HEK293 (cell line): Measurements from ENCODE around the gene ARHGAP32.

ENCODE experiments used
- CTCF ChIA-PET: fragments of 350-600 bp; formaldehyde crosslinking; extraction: SDS; loops from one replicate; lab custom pipeline; 2021; ENCODE audit warnings: antibody characterized with exemption; lab: Yijun Ruan, JAX
- POLR2A ChIA-PET: fragments of 300-600 bp; formaldehyde crosslinking; extraction: SDS; loops from one replicate; lab custom pipeline; 2020; ENCODE audit warnings: antibody characterized with exemption, inconsistent platforms; lab: Yijun Ruan, JAX
- H3K27ac ChIP-seq: fragments of 200-500 bp; sonication (Bioruptor generic); 2 replicates; pipeline ENCODE4 v1.5.1; 2014; ENCODE audit warnings: low read depth, low read length, control low read depth, inconsistent platforms; ENCODE audit errors: extremely low read depth
- H3K36me3 ChIP-seq, 2 experiments: fragments of 200-500 bp in 1 of 2; sonication (Bioruptor generic) in 1 of 2; 1 replicate in 1 of 2; 2 replicates in 1 of 2; pipeline ENCODE4 v1.5.1; 2014 to 2017; ENCODE audit warnings: inconsistent platforms in 2 of 2, low read length in 2 of 2; ENCODE audit not compliant: control insufficient read depth in 2 of 2, insufficient read depth in 1 of 2
- H3K4me1 ChIP-seq: fragments of 200-500 bp; sonication (Bioruptor generic); 2 replicates; pipeline ENCODE4 v1.5.1; 2014; ENCODE audit warnings: mild to moderate bottlenecking, low read length, inconsistent platforms; ENCODE audit not compliant: control insufficient read depth, insufficient read depth
- H3K4me3 ChIP-seq: 2 replicates; pipeline ENCODE4 v1.5.1; 2011; ENCODE audit warnings: low read depth, mild to moderate bottlenecking, control low read depth, low read length, moderate library complexity
- H3K9me3 ChIP-seq: fragments of 200-500 bp; sonication (Bioruptor generic); 2 replicates; pipeline ENCODE4 v1.5.1; 2014; ENCODE audit warnings: low read depth, low read length, inconsistent platforms; ENCODE audit not compliant: control insufficient read depth, insufficient read depth
- ZEB2 ChIP-seq: fragments of 450-650 bp; formaldehyde crosslinking; IDR thresholded peaks from 2 replicates; pipeline ENCODE4 v1.5.1; 2016; ENCODE audit warnings: missing biosample characterization, missing genetic modification characterization
- ZNF112 ChIP-seq: fragments of 450-650 bp; formaldehyde crosslinking; IDR thresholded peaks from 2 replicates; pipeline ENCODE4 v1.5.0; 2017; ENCODE audit warnings: missing biosample characterization, missing genetic modification characterization
- ZNF146 ChIP-seq: fragments of 450-650 bp; formaldehyde crosslinking; IDR thresholded peaks from 2 replicates; pipeline ENCODE4 v1.5.1; 2016; ENCODE audit warnings: missing biosample characterization, missing genetic modification characterization
- ZNF169 ChIP-seq: fragments of 450-650 bp; formaldehyde crosslinking; IDR thresholded peaks from 2 replicates; pipeline ENCODE4 v1.5.1; 2016; ENCODE audit warnings: missing biosample characterization, missing genetic modification characterization
- ZNF2 ChIP-seq: fragments of 450-650 bp; formaldehyde crosslinking; IDR thresholded peaks from 2 replicates; pipeline ENCODE4 v1.5.1; 2016; ENCODE audit warnings: missing biosample characterization, missing genetic modification characterization
- ZNF221 ChIP-seq: fragments of 450-650 bp; formaldehyde crosslinking; IDR thresholded peaks from 2 replicates; pipeline ENCODE4 v1.5.1; 2017; ENCODE audit warnings: missing biosample characterization, missing genetic modification characterization, borderline replicate concordance
- ZNF366 ChIP-seq: fragments of 450-650 bp; formaldehyde crosslinking; conservative IDR thresholded peaks from 2 replicates; pipeline ENCODE4 v1.5.1; 2016; ENCODE audit warnings: missing biosample characterization, missing genetic modification characterization
- ZNF529 ChIP-seq: fragments of 450-650 bp; formaldehyde crosslinking; IDR thresholded peaks from 2 replicates; pipeline ENCODE4 v1.5.1; 2017; ENCODE audit warnings: missing genetic modification characterization, missing biosample characterization; ENCODE audit not compliant: insufficient replicate concordance
- ZNF600 ChIP-seq: fragments of 450-650 bp; formaldehyde crosslinking; IDR thresholded peaks from 2 replicates; pipeline ENCODE4 v1.5.1; 2016; ENCODE audit warnings: missing biosample characterization, missing genetic modification characterization
- ZNF610 ChIP-seq: fragments of 450-650 bp; formaldehyde crosslinking; IDR thresholded peaks from 2 replicates; pipeline ENCODE4 v1.5.1; 2016; ENCODE audit warnings: missing biosample characterization, missing genetic modification characterization, borderline replicate concordance
- ZNF629 ChIP-seq: fragments of 450-650 bp; formaldehyde crosslinking; IDR thresholded peaks from 2 replicates; pipeline ENCODE4 v1.5.1; 2017; ENCODE audit warnings: missing biosample characterization, missing genetic modification characterization
- ZNF664 ChIP-seq: fragments of 450-650 bp; formaldehyde crosslinking; IDR thresholded peaks from 2 replicates; pipeline ENCODE4 v1.5.1; 2016; ENCODE audit warnings: missing biosample characterization, missing genetic modification characterization
- ZNF677 ChIP-seq: fragments of 450-650 bp; IDR thresholded peaks from 2 replicates; pipeline ENCODE4 v1.5.0; 2018; ENCODE audit warnings: missing biosample characterization, mild to moderate bottlenecking, missing genetic modification characterization, moderate library complexity
- ZNF776 ChIP-seq: fragments of 450-650 bp; formaldehyde crosslinking; IDR thresholded peaks from 2 replicates; pipeline ENCODE4 v1.5.0; 2017; ENCODE audit warnings: missing biosample characterization, missing genetic modification characterization, borderline replicate concordance
- TF ChIP-seq, protein P1 (sequence below): fragments of 450-650 bp; formaldehyde crosslinking; IDR thresholded peaks from 2 replicates; pipeline ENCODE4 v1.5.1; 2016; ENCODE audit warnings: missing biosample characterization, missing genetic modification characterization
- TF ChIP-seq, protein P2 (sequence below): IDR thresholded peaks from 2 replicates; pipeline ENCODE4 v1.6.1; 2011; ENCODE audit warnings: mild to moderate bottlenecking, low read depth, low read length, borderline replicate concordance
- TF ChIP-seq, protein P3 (sequence below): fragments of 450-650 bp; formaldehyde crosslinking; IDR thresholded peaks from 2 replicates; pipeline ENCODE4 v1.5.0; 2017; ENCODE audit warnings: missing biosample characterization, missing genetic modification characterization, borderline replicate concordance
- TF ChIP-seq, protein P4 (sequence below): fragments of 450-650 bp; formaldehyde crosslinking; IDR thresholded peaks from 2 replicates; pipeline ENCODE4 v1.5.1; 2016; ENCODE audit warnings: missing biosample characterization, missing genetic modification characterization
- TF ChIP-seq, protein P5 (sequence below): fragments of 450-650 bp; formaldehyde crosslinking; IDR thresholded peaks from 2 replicates; pipeline ENCODE4 v1.5.1; 2016; ENCODE audit warnings: missing biosample characterization, missing genetic modification characterization
- TF ChIP-seq, protein P6 (sequence below): fragments of 450-650 bp; formaldehyde crosslinking; IDR thresholded peaks from 2 replicates; pipeline ENCODE4 v1.5.1; 2017; ENCODE audit warnings: missing biosample characterization, mild to moderate bottlenecking, missing genetic modification characterization, moderate library complexity
- TF ChIP-seq, protein P7 (sequence below): fragments of 450-650 bp; formaldehyde crosslinking; IDR thresholded peaks from 2 replicates; pipeline ENCODE4 v1.5.1; 2016; ENCODE audit warnings: missing biosample characterization, missing genetic modification characterization
- TF ChIP-seq, protein P8 (sequence below): fragments of 450-650 bp; formaldehyde crosslinking; IDR thresholded peaks from 2 replicates; pipeline ENCODE4 v1.5.1; 2016; ENCODE audit warnings: missing biosample characterization, missing genetic modification characterization

ARHGAP32 gene

DNA sequence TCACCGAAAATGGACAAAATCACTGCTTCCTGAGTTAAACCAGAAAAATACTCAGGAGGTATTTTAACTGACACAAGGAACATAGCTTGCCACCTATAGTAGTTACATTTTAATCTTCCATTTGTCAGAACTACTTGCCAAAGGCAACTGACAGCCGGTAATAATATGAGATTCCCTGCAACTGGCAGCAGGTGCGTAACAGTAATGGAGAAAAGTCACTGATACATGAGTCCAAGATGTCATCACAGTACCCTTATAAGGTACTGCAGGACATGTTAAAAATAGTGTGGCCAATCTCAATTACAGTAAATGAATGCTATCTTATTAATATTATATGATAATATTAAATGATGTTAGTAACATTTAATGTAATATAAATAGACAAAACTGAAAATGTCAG, 21.1 kb upstream of the ARHGAP32 start:
- Histone ChIP-seq H3K4me3 (no peak overlapping the region), H3K36me3 (no peaks in the 10 kb centered on the region), H3K9me3 (no peaks in the 10 kb centered on the region), H3K27ac (no peak overlapping the region), H3K4me1 (peaks cover 12% of the 10 kb centered on the region; the same call in 1 of the 2 replicates)
- POLR2A ChIA-PET = no interaction called here
- TF ChIP-seq, protein P1, sequence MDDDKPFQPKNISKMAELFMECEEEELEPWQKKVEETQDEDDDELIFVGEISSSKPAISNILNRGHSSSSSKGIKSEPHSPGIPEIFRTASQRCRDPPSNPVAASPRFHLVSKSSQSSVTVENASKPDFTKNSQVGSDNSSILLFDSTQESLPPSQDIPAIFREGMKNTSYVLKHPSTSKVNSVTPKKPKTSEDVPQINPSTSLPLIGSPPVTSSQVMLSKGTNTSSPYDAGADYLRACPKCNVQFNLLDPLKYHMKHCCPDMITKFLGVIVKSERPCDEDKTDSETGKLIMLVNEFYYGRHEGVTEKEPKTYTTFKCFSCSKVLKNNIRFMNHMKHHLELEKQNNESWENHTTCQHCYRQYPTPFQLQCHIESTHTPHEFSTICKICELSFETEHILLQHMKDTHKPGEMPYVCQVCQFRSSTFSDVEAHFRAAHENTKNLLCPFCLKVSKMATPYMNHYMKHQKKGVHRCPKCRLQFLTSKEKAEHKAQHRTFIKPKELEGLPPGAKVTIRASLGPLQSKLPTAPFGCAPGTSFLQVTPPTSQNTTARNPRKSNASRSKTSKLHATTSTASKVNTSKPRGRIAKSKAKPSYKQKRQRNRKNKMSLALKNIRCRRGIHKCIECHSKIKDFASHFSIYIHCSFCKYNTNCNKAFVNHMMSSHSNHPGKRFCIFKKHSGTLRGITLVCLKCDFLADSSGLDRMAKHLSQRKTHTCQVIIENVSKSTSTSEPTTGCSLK (tag by site-specific recombination) = no peak
- TF ChIP-seq ZNF169 (tag by site-specific recombination) (no peak), ZNF776 (tag by site-specific recombination) (no peak)
- TF ChIP-seq, protein P2, sequence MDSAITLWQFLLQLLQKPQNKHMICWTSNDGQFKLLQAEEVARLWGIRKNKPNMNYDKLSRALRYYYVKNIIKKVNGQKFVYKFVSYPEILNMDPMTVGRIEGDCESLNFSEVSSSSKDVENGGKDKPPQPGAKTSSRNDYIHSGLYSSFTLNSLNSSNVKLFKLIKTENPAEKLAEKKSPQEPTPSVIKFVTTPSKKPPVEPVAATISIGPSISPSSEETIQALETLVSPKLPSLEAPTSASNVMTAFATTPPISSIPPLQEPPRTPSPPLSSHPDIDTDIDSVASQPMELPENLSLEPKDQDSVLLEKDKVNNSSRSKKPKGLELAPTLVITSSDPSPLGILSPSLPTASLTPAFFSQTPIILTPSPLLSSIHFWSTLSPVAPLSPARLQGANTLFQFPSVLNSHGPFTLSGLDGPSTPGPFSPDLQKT = no peak
- CTCF ChIA-PET = no interaction called here

DNA sequence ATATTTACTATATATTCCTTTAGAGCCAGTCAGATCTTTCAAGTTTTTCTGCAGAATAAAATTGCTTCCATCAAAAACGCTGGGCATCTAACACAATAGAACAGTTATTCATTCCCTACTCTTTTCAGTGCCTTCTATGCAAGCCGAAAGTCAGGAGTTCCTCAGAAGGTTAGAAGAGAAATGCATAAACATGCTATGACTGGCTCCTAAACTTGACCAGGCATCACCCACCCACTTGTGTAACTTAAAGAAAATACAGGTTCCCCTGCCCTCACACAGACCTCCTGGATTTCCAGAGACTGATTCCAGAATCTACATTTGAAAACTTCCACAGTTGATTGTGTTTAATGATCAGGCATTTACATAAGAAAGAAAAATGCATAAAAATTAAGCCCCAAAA, 19.3 kb upstream of the ARHGAP32 start:
- Histone ChIP-seq H3K9me3 (no peaks in the 10 kb centered on the region), H3K4me1 (peaks cover 12% of the 10 kb centered on the region; the same call in 1 of the 2 replicates)
- POLR2A ChIA-PET = no interaction called here
- TF ChIP-seq ZNF629 (tag by site-specific recombination) (no peak), ZNF112 (no peak), ZNF677 (no peak), ZNF610 (tag by site-specific recombination) (no peak), ZNF664 (tag by site-specific recombination) (no peak), ZEB2 (tag by site-specific recombination) (no peak), ZNF529 (tag by site-specific recombination) (no peak), ZNF2 (tag by site-specific recombination) (no peak), ZNF366 (tag by site-specific recombination) (no peak), ZNF146 (tag by site-specific recombination) (no peak), ZNF221 (tag by site-specific recombination) (no peak), ZNF600 (no peak)
- TF ChIP-seq, protein P3, sequence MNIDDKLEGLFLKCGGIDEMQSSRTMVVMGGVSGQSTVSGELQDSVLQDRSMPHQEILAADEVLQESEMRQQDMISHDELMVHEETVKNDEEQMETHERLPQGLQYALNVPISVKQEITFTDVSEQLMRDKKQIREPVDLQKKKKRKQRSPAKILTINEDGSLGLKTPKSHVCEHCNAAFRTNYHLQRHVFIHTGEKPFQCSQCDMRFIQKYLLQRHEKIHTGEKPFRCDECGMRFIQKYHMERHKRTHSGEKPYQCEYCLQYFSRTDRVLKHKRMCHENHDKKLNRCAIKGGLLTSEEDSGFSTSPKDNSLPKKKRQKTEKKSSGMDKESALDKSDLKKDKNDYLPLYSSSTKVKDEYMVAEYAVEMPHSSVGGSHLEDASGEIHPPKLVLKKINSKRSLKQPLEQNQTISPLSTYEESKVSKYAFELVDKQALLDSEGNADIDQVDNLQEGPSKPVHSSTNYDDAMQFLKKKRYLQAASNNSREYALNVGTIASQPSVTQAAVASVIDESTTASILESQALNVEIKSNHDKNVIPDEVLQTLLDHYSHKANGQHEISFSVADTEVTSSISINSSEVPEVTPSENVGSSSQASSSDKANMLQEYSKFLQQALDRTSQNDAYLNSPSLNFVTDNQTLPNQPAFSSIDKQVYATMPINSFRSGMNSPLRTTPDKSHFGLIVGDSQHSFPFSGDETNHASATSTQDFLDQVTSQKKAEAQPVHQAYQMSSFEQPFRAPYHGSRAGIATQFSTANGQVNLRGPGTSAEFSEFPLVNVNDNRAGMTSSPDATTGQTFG (tag by site-specific recombination) = no peak
- TF ChIP-seq, protein P4, sequence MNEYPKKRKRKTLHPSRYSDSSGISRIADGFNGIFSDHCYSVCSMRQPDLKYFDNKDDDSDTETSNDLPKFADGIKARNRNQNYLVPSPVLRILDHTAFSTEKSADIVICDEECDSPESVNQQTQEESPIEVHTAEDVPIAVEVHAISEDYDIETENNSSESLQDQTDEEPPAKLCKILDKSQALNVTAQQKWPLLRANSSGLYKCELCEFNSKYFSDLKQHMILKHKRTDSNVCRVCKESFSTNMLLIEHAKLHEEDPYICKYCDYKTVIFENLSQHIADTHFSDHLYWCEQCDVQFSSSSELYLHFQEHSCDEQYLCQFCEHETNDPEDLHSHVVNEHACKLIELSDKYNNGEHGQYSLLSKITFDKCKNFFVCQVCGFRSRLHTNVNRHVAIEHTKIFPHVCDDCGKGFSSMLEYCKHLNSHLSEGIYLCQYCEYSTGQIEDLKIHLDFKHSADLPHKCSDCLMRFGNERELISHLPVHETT (tag by site-specific recombination) = no peak
- TF ChIP-seq, protein P5, sequence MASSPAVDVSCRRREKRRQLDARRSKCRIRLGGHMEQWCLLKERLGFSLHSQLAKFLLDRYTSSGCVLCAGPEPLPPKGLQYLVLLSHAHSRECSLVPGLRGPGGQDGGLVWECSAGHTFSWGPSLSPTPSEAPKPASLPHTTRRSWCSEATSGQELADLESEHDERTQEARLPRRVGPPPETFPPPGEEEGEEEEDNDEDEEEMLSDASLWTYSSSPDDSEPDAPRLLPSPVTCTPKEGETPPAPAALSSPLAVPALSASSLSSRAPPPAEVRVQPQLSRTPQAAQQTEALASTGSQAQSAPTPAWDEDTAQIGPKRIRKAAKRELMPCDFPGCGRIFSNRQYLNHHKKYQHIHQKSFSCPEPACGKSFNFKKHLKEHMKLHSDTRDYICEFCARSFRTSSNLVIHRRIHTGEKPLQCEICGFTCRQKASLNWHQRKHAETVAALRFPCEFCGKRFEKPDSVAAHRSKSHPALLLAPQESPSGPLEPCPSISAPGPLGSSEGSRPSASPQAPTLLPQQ (tag by site-specific recombination) = no peak
- TF ChIP-seq, protein P6, sequence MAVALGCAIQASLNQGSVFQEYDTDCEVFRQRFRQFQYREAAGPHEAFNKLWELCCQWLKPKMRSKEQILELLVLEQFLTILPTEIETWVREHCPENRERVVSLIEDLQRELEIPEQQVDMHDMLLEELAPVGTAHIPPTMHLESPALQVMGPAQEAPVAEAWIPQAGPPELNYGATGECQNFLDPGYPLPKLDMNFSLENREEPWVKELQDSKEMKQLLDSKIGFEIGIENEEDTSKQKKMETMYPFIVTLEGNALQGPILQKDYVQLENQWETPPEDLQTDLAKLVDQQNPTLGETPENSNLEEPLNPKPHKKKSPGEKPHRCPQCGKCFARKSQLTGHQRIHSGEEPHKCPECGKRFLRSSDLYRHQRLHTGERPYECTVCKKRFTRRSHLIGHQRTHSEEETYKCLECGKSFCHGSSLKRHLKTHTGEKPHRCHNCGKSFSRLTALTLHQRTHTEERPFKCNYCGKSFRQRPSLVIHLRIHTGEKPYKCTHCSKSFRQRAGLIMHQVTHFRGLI = no peak
- TF ChIP-seq, protein P7, sequence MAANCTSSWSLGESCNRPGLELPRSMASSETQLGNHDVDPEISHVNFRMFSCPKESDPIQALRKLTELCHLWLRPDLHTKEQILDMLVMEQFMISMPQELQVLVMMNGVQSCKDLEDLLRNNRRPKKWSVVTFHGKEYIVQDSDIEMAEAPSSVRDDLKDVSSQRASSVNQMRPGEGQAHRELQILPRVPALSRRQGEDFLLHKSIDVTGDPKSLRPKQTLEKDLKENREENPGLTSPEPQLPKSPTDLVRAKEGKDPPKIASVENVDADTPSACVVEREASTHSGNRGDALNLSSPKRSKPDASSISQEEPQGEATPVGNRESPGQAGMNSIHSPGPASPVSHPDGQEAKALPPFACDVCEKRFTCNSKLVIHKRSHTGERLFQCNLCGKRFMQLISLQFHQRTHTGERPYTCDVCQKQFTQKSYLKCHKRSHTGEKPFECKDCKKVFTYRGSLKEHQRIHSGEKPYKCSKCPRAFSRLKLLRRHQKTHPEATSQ = no peak
- TF ChIP-seq, protein P8, sequence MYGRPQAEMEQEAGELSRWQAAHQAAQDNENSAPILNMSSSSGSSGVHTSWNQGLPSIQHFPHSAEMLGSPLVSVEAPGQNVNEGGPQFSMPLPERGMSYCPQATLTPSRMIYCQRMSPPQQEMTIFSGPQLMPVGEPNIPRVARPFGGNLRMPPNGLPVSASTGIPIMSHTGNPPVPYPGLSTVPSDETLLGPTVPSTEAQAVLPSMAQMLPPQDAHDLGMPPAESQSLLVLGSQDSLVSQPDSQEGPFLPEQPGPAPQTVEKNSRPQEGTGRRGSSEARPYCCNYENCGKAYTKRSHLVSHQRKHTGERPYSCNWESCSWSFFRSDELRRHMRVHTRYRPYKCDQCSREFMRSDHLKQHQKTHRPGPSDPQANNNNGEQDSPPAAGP (tag by site-specific recombination) = no peak

More for the DNA sequence above, 19.3 kb upstream of the ARHGAP32 start:
- CTCF ChIA-PET = no interaction called here
- H3K36me3 ChIP-seq = no peaks in the 10 kb centered on the region
- no peak overlapping the region for H3K4me3 ChIP-seq
- H3K27ac ChIP-seq = no peak overlapping the region
